Activated CD4-positive, alpha-beta T cell treated with anti-CD3 and anti-CD28 coated beads, Interleukin-10, Interleukin-2, amounts not matched to agents 100 ng/mL and 50 ng/mL, durations not matched to agents 16 hours and 8 hours (primary cell): ENCODE data around the gene STOML1.
A peak's percentile ranks its signal among the peaks of the same experiment; 100 is the strongest.

Experiments used
- DNase-seq: peaks from one replicate; pipeline ENCODE4 v3.0.0-alpha.2; 2020

STOML1 gene, protein sequence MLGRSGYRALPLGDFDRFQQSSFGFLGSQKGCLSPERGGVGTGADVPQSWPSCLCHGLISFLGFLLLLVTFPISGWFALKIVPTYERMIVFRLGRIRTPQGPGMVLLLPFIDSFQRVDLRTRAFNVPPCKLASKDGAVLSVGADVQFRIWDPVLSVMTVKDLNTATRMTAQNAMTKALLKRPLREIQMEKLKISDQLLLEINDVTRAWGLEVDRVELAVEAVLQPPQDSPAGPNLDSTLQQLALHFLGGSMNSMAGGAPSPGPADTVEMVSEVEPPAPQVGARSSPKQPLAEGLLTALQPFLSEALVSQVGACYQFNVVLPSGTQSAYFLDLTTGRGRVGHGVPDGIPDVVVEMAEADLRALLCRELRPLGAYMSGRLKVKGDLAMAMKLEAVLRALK

DNA sequence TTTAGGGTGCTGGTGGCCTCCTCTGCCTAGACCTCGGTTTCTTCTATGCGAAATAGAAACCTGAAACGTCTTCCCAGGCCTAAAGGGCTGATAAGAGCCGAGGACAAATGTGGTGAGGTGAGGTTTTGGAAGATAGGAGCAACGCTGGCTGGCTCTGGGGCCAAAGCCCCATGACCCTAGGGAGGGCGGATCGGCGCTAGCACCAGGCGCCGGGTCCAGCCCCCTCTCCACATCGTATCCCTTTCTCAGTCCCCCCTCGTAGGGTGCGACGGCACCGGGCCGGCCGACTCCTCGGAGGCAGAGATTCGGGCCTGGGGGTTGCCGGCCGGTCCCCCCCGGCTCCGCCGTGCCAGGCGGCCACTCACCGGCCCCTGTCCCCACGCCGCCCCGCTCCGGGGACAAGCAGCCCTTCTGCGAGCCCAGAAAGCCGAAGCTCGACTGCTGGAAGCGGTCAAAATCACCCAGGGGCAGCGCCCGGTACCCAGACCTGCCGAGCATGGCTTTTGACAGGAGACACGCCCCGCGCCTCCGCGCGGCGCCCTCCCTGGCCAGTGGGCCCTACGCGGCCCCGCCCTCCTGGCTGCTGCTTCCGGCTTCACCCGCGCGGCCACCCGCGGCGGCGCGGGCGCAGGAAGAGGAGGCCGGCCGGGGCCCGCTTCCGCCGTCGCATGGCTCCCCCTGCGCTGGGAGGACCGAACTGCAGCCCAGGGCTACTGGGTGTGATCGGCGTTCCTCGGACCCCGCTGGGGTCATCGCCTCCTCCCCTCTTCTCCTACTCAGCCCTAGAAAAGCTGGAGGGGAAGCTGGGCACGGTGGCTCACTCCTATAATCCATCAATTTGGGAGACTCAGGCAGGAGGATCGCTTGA lies at the start of gene STOML1:
Gene STOML1 (minus strand): TSS at position 570 of the 868 bp plus-strand sequence. CDS start 72 bp downstream, at position 498.
- peak; percentile 96 for DNase-seq

- no peak for DNase-seq
These were observed 49.2 kb upstream of the STOML1 start for GRCh38 chr15:74041311-74041756.

DNA sequence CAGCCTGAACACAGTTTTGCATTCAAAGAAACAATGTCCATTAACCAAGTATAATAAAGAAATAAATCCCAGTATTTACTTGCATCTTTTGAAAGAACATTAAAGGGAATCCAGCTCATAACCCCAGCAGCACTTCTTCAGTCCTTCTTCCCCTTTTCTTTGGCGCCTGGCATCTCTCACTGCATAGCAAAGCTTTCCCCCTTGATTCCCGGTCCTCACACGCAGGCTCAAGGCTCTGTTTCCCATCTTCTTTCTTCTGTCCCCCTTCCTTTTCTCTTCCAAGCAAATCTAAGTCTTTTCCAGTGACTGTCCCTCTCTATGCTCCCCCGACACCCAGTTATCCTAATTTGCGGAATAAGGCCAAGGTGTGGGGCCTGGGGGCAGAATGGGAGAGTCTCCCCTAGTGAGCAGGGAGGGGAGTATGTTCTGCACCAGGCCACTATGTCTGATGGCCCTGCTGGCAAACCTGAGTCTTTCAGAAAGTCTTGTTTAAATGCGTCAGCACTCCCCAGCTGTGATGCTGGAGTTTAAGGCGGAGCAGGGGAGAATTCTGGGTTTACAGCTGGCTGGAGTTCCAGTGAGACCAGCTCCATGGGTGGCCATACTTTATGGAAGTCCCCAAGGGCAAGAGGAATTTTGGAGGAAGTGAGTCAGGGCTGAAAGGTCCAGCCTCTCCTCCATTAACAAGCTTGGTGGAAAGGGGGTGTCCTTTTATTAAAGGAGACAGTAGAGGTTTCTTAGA lies 48.2 kb upstream of the STOML1 start:
- no peak for DNase-seq

GRCh38 chr15:74039656-74040010 lies 47.5 kb upstream of the STOML1 start:
- no peak for DNase-seq

GRCh38 chr15:74038707-74039655 lies 46.9 kb upstream of the STOML1 start:
- DNase-seq = no peak

DNA sequence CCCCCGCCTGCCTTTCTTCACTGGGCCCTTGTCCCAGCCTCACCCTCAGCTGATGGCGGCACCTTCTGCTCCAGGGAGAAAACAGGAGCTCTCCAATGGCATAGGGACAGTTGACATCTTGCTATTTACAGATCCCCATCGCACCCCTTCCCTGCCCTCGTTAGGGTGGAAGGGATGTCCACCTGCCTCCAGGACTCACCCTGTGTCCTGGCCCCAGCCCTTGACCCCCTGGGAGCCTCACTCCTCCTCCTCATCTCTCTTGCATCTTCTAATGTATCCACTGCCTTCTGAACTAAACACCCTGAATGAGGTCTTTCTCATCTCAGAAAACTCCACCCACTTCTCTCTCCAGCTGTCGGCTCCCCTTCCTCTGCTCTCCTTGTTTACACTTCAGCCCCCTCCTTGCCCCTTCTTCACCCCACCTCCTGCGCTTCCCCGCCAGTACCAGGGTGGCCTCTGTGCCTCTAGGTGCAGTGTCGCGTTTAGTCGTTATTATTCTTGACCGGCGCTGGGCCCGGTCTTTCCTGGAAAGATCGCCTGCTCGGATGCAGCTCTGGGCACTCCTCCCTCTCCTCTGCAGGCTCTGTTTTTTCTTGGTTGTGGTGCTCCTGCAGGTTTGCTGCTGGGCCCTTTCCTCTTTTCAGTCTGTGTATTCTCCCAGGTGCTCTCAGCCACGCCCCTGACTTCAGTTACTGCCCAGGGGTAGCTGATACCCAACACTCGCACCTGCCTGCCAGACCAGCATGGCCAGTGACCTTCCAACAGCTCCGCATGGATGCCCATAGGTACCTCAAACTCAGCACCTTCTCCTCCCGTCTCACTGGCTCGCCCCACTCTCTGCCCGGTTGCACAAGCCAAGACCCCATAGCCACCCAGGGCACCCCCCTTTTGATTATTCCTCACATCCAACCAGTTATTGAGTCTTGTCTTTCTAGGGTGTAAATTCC lies 45.3 kb upstream of the STOML1 start:
- no peak for DNase-seq

- DNase-seq = no peak
These were observed 44.4 kb upstream of the STOML1 start for GRCh38 chr15:74036271-74037170.

- no peak for DNase-seq
These were observed 43.3 kb upstream of the STOML1 start for GRCh38 chr15:74035121-74036017.

DNA sequence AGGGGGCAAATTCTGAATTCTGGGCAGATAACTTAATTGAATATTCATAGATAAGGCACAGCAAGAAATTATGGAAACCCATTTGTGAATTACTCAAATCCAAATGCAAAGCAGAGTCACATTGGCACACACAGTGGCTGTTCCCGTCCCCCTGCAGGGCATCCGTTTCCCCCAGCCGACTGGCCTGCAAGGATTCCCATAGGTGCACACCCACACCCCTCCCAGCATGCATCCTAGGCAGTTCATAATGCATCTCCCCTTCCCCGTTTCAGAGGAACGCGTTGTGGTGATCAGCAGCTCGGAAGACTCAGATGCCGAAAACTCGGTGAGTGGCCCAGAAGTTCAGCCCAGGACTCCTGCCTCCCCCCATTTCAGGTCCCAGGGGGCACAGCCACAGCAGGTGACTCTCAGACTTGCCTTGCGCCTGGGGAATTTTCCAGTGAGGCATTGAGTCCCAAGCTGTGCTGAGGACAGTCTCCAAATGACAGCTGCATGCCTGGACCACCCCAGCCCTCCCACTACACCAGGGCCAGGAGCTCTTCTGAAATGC lies 42.2 kb upstream of the STOML1 start:
- no peak for DNase-seq

- no peak for DNase-seq
These were observed 40.8 kb upstream of the STOML1 start for GRCh38 chr15:74032606-74033561.

- DNase-seq = no peak
These were observed 40.0 kb upstream of the STOML1 start for GRCh38 chr15:74032046-74032445.

- DNase-seq = no peak
These were observed 36.6 kb upstream of the STOML1 start for GRCh38 chr15:74028646-74029045.

- no peak for DNase-seq
These were observed 35.6 kb upstream of the STOML1 start for GRCh38 chr15:74027688-74028087.

DNA sequence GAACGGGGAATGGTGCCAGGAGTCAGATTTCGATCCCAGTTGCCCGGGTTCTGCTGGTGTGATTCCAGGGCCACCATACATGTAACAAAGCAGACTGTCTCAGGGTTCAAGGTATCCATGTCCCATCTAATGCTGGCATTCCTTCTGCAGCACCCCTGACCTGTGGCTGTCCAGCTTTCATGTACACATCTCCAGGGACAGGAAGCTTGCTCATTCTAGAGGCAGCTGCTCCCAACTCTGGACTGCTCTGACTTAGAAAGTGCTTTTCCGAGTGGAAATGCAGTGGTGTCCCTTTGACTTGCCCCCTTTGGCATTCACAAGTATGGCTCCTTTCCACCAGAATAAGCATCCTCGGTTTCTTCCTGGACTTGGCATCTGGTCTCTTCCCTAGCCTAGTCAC lies 33.3 kb upstream of the STOML1 start:
- no peak for DNase-seq

GRCh38 chr15:74024687-74025086 lies 32.6 kb upstream of the STOML1 start:
- DNase-seq = no peak

DNA sequence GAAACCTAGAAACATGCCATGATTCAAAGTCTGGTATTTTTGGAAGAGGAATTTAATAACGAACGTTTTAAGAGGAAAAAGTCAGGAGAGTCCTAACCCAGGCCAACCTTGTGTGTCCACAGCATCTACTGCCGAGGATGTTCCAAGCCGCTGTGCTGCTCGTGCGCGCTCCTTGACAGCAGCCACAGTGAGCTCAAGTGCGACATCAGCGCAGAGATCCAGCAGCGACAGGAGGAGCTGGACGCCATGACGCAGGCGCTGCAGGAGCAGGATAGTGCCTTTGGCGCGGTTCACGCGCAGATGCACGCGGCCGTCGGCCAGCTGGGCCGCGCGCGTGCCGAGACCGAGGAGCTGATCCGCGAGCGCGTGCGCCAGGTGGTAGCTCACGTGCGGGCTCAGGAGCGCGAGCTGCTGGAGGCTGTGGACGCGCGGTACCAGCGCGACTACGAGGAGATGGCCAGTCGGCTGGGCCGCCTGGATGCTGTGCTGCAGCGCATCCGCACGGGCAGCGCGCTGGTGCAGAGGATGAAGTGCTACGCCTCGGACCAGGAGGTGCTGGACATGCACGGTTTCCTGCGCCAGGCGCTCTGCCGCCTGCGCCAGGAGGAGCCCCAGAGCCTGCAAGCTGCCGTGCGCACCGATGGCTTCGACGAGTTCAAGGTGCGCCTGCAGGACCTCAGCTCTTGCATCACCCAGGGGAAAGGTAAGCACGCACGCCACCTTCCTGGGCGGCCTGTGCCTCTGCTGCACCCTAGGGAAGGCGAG lies 30.8 kb upstream of the STOML1 start:
- DNase-seq = no peak
